Measurements from ENCODE around the gene DOCK11. TPM values are rescaled to one million over a fixed set of nuclear protein-coding genes. Genes with fewer than 3 reads are reported as not detected.

The DOCK11 gene
- total and polyA plus RNA-seq, 2 of the 4 experiments (the other 2 are of a cell fraction): 3.9 to 13.1 TPM

DNA sequence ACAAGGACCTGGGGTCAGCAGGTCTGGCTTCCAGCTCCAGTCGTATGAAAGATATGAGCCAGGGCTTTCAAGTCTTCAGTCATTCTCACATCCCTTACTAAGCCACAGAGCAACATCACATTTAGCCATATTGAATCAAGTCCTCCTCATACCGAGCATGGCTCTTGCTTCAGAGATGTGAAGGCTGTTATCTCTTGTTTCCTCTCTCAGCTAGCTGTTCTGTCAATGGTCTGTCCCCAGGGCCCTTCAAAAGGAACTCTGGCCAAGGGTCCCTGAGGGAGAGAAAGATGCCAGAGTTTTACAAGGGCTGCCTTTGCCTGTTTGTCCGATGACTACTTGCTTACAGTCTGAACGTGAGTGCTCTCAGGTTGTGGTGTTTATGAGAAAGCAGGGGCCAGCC, 30.5 kb downstream of the DOCK11 start:
- Histone ChIP-seq H3K27ac (ENCODE audit: insufficient read depth, low read length) (no peak overlapping the region; the same call in 1 of the 2 replicates), H3K36me3 (ENCODE audit: control insufficient read depth, insufficient read depth, low read length) (no peaks in the 10 kb centered on the region), H3K4ac (ENCODE audit: low read depth, low read length) (peak overlapping the region; percentile 40; the same call in 1 of the 2 replicates), H3K4me2 (ENCODE audit: low read depth, low read length) (no peak overlapping the region), H3K9me1 (ENCODE audit: insufficient read depth, low read length) (peaks cover 9% of the 10 kb centered on the region; the same call in 1 of the 2 replicates), H2BK20ac (ENCODE audit: low read depth, low read length) (no peak overlapping the region), H3K9me3 (ENCODE audit: control insufficient read depth, insufficient read depth, low read length) (no peaks in the 10 kb centered on the region), H3K27me3 (ENCODE audit: control insufficient read depth, insufficient read depth, low read length) (no peaks in the 10 kb centered on the region), H4K20me1 (ENCODE audit: insufficient read depth, low read length) (no peaks in the 10 kb centered on the region), H4K91ac (ENCODE audit: insufficient read depth, low read depth, low read length) (no peak overlapping the region), H2BK5ac (ENCODE audit: low read depth, low read length, poor library complexity, severe bottlenecking) (no peak overlapping the region), H3K9ac (ENCODE audit: low read depth, low read length) (no peak overlapping the region), H3K23ac (ENCODE audit: low read depth, low read length) (no peak overlapping the region), H3K4me3 (ENCODE audit: insufficient read depth, low read depth, low read length) (no peak overlapping the region), H3K56ac (ENCODE audit: extremely low read depth, insufficient read depth, low read length) (no peak overlapping the region), H3K79me1 (ENCODE audit: low read depth in 1 of 2, low read length in 2 of 2) (peaks cover 3 to 22% of the 10 kb centered on the region in 2 experiments; a peak in 2 of 4 replicates), H2AK5ac (ENCODE audit: low read depth, low read length) (no peak overlapping the region), H3K4me1 (ENCODE audit: control insufficient read depth, insufficient read depth, low read length) (peaks cover 14% of the 10 kb centered on the region), H4K8ac (ENCODE audit: low read depth in 2 of 2, low read length in 2 of 2) (no peak overlapping the region), H2BK120ac (ENCODE audit: low read depth, low read length) (peak overlapping the region; percentile 24; the same call in 1 of the 2 replicates), H3K14ac (replicated peaks; ENCODE audit: low read depth, low read length) (no peak overlapping the region; the same call in 1 of the 2 replicates), H2BK15ac (ENCODE audit: low read depth, low read length) (no peak overlapping the region), H2AFZ (replicated peaks; ENCODE audit: low read length, poor library complexity) (no peak overlapping the region), H4K5ac (ENCODE audit: low read depth, low read length) (no peak overlapping the region), H3K18ac (ENCODE audit: low read depth, low read length) (0 out of 2 replicates have a peak overlapping the region, but pooled peaks have one; percentile 4), H2AK9ac (replicated peaks; ENCODE audit: low read depth, low read length, poor library complexity) (no peak overlapping the region)
- ChIA-PET CTCF (no interaction called here), POLR2A (ENCODE audit: unreplicated experiment) (no interaction called here)
- no TSS peak for BruUV-seq (replicated peaks)
- intact Hi-C loops (cut with micrococcal nuclease): no loop called here
- WGBS, 2 experiments (ENCODE audit: extremely low coverage in 2 of 2, insufficient read length in 1 of 2): 48% methylated on average over 3 of the region's 4 CpGs; no CpG with 5 or more reads in 1 of the 2 experiments
- peak; percentile 38; the same call in 1 of the 2 replicates for ATAC-seq (ENCODE audit: low read depth)
- in situ Hi-C loops (cut with MboI; ENCODE audit: low sequenced_read_pairs): no loop called here
- TF ChIP-seq MAZ (IDR thresholded peaks at IDR 0.05; ENCODE audit: borderline replicate concordance, low read depth, low read length) (no peak), BHLHE40 (IDR thresholded peaks at IDR 0.05; ENCODE audit: low read depth, low read length) (no peak), FOS (IDR thresholded peaks at IDR 0.05; ENCODE audit: low read depth, low read length) (no peak), MAFK (IDR thresholded peaks at IDR 0.05; ENCODE audit: low read depth, low read length) (no peak), POLR2A (IDR thresholded peaks at IDR 0.05; ENCODE audit: low read depth, low read length) (no peak), CEBPB (IDR thresholded peaks at IDR 0.05; ENCODE audit: low read depth, low read length) (no peak), SMC3 (IDR thresholded peaks at IDR 0.05; ENCODE audit: low read depth, low read length) (no peak), RAD21 (IDR thresholded peaks at IDR 0.05; ENCODE audit: low read length) (no peak), CHD1 (IDR thresholded peaks at IDR 0.05; ENCODE audit: low read depth, low read length) (no peak), MXI1 (IDR thresholded peaks at IDR 0.05; ENCODE audit: borderline replicate concordance, low read depth, low read length) (no peak), RCOR1 (IDR thresholded peaks at IDR 0.05; ENCODE audit: insufficient replicate concordance, low read length) (no peak), NFE2L2 (IDR thresholded peaks at IDR 0.05; ENCODE audit: low read depth, low read length) (no peak), RFX5 (IDR thresholded peaks at IDR 0.05; ENCODE audit: low read depth, low read length) (no peak)
- TF ChIP-seq, protein P1, sequence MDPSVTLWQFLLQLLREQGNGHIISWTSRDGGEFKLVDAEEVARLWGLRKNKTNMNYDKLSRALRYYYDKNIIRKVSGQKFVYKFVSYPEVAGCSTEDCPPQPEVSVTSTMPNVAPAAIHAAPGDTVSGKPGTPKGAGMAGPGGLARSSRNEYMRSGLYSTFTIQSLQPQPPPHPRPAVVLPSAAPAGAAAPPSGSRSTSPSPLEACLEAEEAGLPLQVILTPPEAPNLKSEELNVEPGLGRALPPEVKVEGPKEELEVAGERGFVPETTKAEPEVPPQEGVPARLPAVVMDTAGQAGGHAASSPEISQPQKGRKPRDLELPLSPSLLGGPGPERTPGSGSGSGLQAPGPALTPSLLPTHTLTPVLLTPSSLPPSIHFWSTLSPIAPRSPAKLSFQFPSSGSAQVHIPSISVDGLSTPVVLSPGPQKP (IDR thresholded peaks at IDR 0.05; ENCODE audit: borderline replicate concordance, low read depth, low read length): no peak
- TF ChIP-seq, protein P2, sequence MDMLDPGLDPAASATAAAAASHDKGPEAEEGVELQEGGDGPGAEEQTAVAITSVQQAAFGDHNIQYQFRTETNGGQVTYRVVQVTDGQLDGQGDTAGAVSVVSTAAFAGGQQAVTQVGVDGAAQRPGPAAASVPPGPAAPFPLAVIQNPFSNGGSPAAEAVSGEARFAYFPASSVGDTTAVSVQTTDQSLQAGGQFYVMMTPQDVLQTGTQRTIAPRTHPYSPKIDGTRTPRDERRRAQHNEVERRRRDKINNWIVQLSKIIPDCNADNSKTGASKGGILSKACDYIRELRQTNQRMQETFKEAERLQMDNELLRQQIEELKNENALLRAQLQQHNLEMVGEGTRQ (IDR thresholded peaks at IDR 0.05; ENCODE audit: low read depth, low read length): no peak
- TF ChIP-seq, protein P3, sequence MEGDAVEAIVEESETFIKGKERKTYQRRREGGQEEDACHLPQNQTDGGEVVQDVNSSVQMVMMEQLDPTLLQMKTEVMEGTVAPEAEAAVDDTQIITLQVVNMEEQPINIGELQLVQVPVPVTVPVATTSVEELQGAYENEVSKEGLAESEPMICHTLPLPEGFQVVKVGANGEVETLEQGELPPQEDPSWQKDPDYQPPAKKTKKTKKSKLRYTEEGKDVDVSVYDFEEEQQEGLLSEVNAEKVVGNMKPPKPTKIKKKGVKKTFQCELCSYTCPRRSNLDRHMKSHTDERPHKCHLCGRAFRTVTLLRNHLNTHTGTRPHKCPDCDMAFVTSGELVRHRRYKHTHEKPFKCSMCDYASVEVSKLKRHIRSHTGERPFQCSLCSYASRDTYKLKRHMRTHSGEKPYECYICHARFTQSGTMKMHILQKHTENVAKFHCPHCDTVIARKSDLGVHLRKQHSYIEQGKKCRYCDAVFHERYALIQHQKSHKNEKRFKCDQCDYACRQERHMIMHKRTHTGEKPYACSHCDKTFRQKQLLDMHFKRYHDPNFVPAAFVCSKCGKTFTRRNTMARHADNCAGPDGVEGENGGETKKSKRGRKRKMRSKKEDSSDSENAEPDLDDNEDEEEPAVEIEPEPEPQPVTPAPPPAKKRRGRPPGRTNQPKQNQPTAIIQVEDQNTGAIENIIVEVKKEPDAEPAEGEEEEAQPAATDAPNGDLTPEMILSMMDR (conservative IDR thresholded peaks at IDR 0.05; ENCODE audit: low read depth, low read length): no peak
- dilution Hi-C loops (cut with HindIII; ENCODE audit: low sequenced_read_pairs, unreplicated experiment): no loop called here
- DNase-seq: no peak
